K562 (cell line): ENCODE measurements around the gene TEX14. TPM values are rescaled to one million over a fixed set of nuclear protein-coding genes. Genes with fewer than 3 reads are reported as not detected.

Experiments used
- CTBP1 ChIP-seq: fragments of 450-650 bp; IDR thresholded peaks from 2 replicates; pipeline ENCODE4 v1.6.1; 2016; ENCODE audit warnings: borderline replicate concordance
- DLX4 ChIP-seq: fragments of 250-450 bp; sonication (Bioruptor Pico); IDR thresholded peaks from 2 replicates; pipeline ENCODE4 v1.6.1; 2021; ENCODE audit warnings: mild to moderate bottlenecking
- HNRNPLL ChIP-seq: fragments of 200-400 bp; formaldehyde crosslinking; IDR thresholded peaks from 2 replicates; pipeline ENCODE4 v1.6.1; 2017; ENCODE audit warnings: low read length, low read depth, mild to moderate bottlenecking; ENCODE audit not compliant: poor library complexity, severe bottlenecking
- L3MBTL2 ChIP-seq: fragments of 450-650 bp; IDR thresholded peaks from 2 replicates; pipeline ENCODE4 v1.6.1; 2016; ENCODE audit warnings: mild to moderate bottlenecking, moderate library complexity
- MAFK ChIP-seq: IDR thresholded peaks from 2 replicates; pipeline ENCODE4 v1.6.1; 2011; ENCODE audit warnings: low read length, improper control_type of control experiment
- MITF ChIP-seq: IDR thresholded peaks from 2 replicates; pipeline ENCODE4 v1.6.1; 2014; ENCODE audit warnings: antibody characterized with exemption
- POLR2G ChIP-seq: fragments of 200-400 bp; formaldehyde crosslinking; IDR thresholded peaks from 2 replicates; pipeline ENCODE4 v1.6.1; 2017; ENCODE audit warnings: low read depth, mild to moderate bottlenecking, antibody characterized with exemption, low read length, moderate library complexity
- RBBP5 ChIP-seq: fragments of 200-600 bp; sonication (generic); IDR thresholded peaks from 2 replicates; pipeline ENCODE4 v1.6.1; 2012; ENCODE audit warnings: borderline replicate concordance, mild to moderate bottlenecking, low read length, control low read depth, inconsistent platforms; ENCODE audit not compliant: insufficient read depth, poor library complexity, severe bottlenecking
- TAF1 ChIP-seq: IDR thresholded peaks from 2 replicates; pipeline ENCODE4 v1.6.1; 2011; ENCODE audit warnings: mild to moderate bottlenecking, low read length, moderate library complexity; ENCODE audit not compliant: insufficient read depth, control insufficient read depth, severe bottlenecking; ENCODE audit errors: extremely low read depth
- ZBTB40 ChIP-seq, 2 experiments: fragments of 450-650 bp in 1 of 2; sonication (generic) in 1 of 2; formaldehyde crosslinking in 1 of 2; IDR thresholded peaks; 2 replicates each; pipeline versions ENCODE4 v1.7.1 to v1.9.0; 2016 to 2022; ENCODE audit warnings: inconsistent platforms in 1 of 2, mild to moderate bottlenecking in 1 of 2, missing genetic modification reagents in 1 of 2
- ZNF277 ChIP-seq: fragments of 250-450 bp; sonication (Bioruptor Pico); IDR thresholded peaks from 2 replicates; pipeline ENCODE4 v1.8.0; 2022; ENCODE audit warnings: inconsistent platforms, mild to moderate bottlenecking, moderate library complexity, borderline replicate concordance
- polyA plus RNA-seq, 8 experiments: library from polyadenylated mRNA; depleted of rRNA in 4 of 8; stranded (reverse) in 5 of 8; unstranded in 3 of 8; fragments of >200 nt; fragmentation: Nextera tagmentation in 2 of 8; fragmentation: Illumina TruSeq in 1 of 8; extraction: Ambion mirVana in 2 of 8; extraction: Trizol in 1 of 8; gene quantifications; 2 replicates each; pipeline versions ENCODE4 v1.2.1 to v1.2.3, GENCODE V29; 2011 to 2014; ENCODE audit warnings: inconsistent platforms in 1 of 8, missing spikeins in 1 of 8
- total RNA-seq, 7 experiments: library from RNA; depleted of rRNA in 6 of 7; stranded (reverse); fragments of >200 nt in 6 of 7; fragmentation: Illumina TruSeq in 2 of 7; extraction: Trizol in 2 of 7; gene quantifications; 2 replicates each; pipeline versions ENCODE4 v1.2.1 to v1.2.3, GENCODE V29; 2011 to 2021; ENCODE audit warnings: low replicate concordance in 1 of 7

TEX14 gene
- total and polyA plus RNA-seq, 9 of the 15 experiments (the other 6 are each of a cell fraction or from before 2014, with no cell fraction given), result 0.05 to 0.12 (median 0.09) TPM; not detected in 1

GRCh38 chr17:58679263-58680037 lies 12.4 kb downstream of the TEX14 start (continued):
- no peak for TF ChIP-seq ZNF277 (CRISPR knock-in tag)
- peak; percentile 29 for TF ChIP-seq HNRNPLL
- peak; percentile 100 for TF ChIP-seq DLX4
- TF ChIP-seq MAFK, result peak; percentile 85
- 0 out of 2 replicates have a peak, but pooled peaks have one; percentile 18 for TF ChIP-seq CTBP1
- peak; percentile 54 for TF ChIP-seq TAF1
- TF ChIP-seq POLR2G, result peak; percentile 91
- no peak for TF ChIP-seq RBBP5
- peak; percentile 65; the same call in 1 of the 2 replicates for TF ChIP-seq ZBTB40 (IDR thresholded peaks at IDR 0.05)
- TF ChIP-seq ZBTB40 (CRISPR knock-in tag; IDR thresholded peaks at IDR 0.05), result no peak
- TF ChIP-seq MITF, result peak; percentile 85
- peak; percentile 37; the same call in 1 of the 2 replicates for TF ChIP-seq L3MBTL2
